Retinal pigment epithelial cell (primary cell): ENCODE data around the gene DNASE1L1.
"Not testable (repeated sequence)": the region's sequence is repeated elsewhere in the genome, so short reads cannot be mapped to it uniquely, and the experiment has no call there.

Experiments used
- DNase-seq: peaks from one replicate; pipeline ENCODE4 v3.0.0-alpha.2; 2010; ENCODE audit warnings: low read depth
- H3K4me3 ChIP-seq: 2 replicates; pipeline ENCODE4 v1.5.1; 2011; ENCODE audit warnings: mild to moderate bottlenecking, low read length, control low read depth, moderate library complexity
- CTCF ChIP-seq: conservative IDR thresholded peaks from 2 replicates; pipeline ENCODE4 v1.5.1; 2011; ENCODE audit warnings: low read depth, low read length, control low read depth, inconsistent platforms

DNASE1L1 gene

GRCh38 chrX:154398668-154399526 is 10.2 kb downstream of the DNASE1L1 start:
- peak overlapping the region; percentile 88 for H3K4me3 ChIP-seq
- no peak for DNase-seq
- TF ChIP-seq CTCF, result peak; percentile 68

DNA sequence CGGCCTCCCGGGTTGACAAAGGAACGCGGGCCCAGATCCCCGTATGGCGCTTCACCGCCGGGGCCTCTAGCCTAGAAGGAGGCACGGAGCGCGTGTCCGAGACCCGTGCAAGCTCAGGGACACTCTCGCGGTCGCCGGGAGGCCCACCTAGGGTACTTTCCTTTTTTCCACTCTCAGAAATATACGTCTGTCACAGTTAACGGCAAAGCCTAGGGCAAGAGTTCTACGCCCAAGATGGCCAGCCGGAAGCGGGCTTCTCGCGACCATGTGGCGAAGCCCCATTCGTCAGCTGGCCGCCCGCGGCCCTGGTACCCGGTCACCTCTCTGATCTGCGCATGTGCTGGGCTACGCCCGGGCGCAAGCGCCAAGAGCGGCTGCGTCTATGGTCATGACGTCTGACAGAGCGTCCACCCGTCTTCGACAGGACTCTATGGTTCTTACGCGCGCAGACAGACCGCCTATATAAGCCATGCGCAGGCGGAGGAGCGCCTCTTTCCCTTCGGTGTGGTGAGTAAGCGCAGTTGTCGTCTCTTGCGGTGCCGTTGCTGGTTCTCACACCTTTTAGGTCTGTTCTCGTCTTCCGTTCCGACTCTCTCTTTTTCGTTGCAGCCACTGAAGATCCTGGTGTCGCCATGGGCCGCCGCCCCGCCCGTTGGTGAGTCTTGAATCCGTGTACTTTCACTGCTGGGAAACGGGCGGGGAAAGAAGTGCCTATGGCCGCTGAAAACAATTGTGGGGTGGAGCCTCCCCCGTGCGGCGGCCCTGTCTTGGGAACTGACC is 11.0 kb downstream of the DNASE1L1 start, which contains the start of gene RPL10:
TSS of gene RPL10 (plus strand) at position 490 of the 780 bp plus-strand sequence. CDS start at position 633, 143 bp downstream.
- peak; percentile 90 for DNase-seq
- no peak for TF ChIP-seq CTCF
- peak within 1 kb of the TSS; percentile 88 for H3K4me3 ChIP-seq

DNA sequence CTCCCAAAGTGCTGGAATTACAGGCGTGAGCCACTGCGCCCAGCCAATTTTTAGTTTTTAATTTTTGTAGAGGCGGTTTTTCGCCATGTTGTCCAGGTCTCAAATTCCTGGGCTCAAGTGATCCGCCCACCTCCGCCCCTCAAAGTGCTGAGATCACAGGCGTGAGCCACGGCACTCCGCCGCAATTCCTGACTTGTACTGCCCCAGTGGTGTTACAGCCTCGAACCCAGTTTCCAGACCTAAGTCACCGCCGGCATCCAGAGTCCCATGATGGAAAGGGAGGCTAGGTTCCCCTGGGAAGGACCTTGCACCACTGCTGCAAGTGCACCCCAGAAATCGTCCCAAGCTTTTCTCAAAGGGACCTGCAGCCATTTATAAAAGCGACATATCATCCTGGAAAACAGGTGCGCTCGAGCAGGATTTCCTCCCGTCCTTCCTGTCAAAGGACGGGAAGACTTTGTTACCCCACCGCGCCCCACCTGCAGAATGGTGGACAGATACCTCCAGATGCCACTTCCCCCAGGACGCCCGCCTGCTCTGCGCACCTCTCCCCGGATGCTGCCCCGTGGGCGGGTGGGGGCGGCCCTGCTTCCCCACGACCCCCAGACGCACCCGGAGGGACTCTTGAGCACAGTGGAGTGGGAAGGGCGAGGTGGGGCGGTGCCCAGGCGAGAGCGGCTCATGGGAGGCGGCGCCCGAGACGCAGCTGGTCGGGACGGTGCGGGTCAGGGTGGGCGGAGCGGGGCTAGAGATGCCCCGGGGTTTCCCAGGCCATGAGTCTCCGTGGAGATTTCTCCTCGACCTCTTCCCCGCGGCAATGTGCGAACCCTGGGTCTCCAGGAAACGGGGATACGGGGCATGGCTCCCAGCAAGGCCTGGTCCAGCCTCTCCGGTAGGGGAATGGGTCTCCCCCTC is 11.8 kb downstream of the DNASE1L1 start:
- H3K4me3 ChIP-seq, result peak overlapping the region; percentile 45
- no peak for DNase-seq
- no peak for TF ChIP-seq CTCF

GRCh38 chrX:154396363-154396762 is 12.7 kb downstream of the DNASE1L1 start:
- H3K4me3 ChIP-seq, DNase-seq: not testable (repeated sequence)

GRCh38 chrX:154389812-154390747 is 19.0 kb downstream of the DNASE1L1 start:
- not testable (repeated sequence) for DNase-seq, H3K4me3 ChIP-seq

GRCh38 chrX:154388649-154389048 is 20.4 kb downstream of the DNASE1L1 start:
- not testable (repeated sequence) for DNase-seq, H3K4me3 ChIP-seq

- not testable (repeated sequence) for H3K4me3 ChIP-seq, DNase-seq
These were observed 21.0 kb downstream of the DNASE1L1 start for GRCh38 chrX:154388094-154388493.

- H3K4me3 ChIP-seq, result no peak overlapping the region
- peak; percentile 47 for TF ChIP-seq CTCF
- no peak for DNase-seq
These were observed 24.7 kb downstream of the DNASE1L1 start for GRCh38 chrX:154384284-154384892.
